ENCODE measurements around the gene E2F6. TPM values are rescaled to one million over a fixed set of nuclear protein-coding genes. Genes with fewer than 3 reads are reported as not detected.

E2F6 gene
- total and polyA plus RNA-seq, 9 of the 15 experiments (the other 6 are each of a cell fraction or from before 2014, with no cell fraction given) = 13.6 to 33.9 (median 26.1) TPM

GRCh38 chr2:11422901-11423435, 43.0 kb downstream of the E2F6 start:
- no peak for DNase-seq (ENCODE audit: extremely low read depth in 1 of 4, low spot score in 3 of 4)
- no peaks in the 10 kb centered on the region for H4K20me1 ChIP-seq (replicated peaks; ENCODE audit: control insufficient read depth, insufficient read depth, low read length)
- no peak overlapping the region for H3K9ac ChIP-seq (ENCODE audit: insufficient read depth in 1 of 2, low read depth in 2 of 2, low read length in 2 of 2)
- no peaks in the 10 kb centered on the region for H3K9me1 ChIP-seq (ENCODE audit: control insufficient read depth, insufficient read depth, low read length)
- ChIA-PET CTCF (ENCODE audit: low intra/inter-chr PET ratio) (no interaction called here), POLR2A (no interaction called here)
- H3K27me3 ChIP-seq (ENCODE audit: control insufficient read depth in 2 of 2, insufficient read depth in 2 of 2, low read length in 2 of 2) = no peaks in the 10 kb centered on the region
- H3K79me2 ChIP-seq (ENCODE audit: control insufficient read depth, insufficient read depth, low read length) = no peaks in the 10 kb centered on the region
- H3K4me3 ChIP-seq = no peak overlapping the region
- no peak overlapping the region for H3K27ac ChIP-seq (ENCODE audit: extremely low read depth, low read depth, low read length)
- H3K36me3 ChIP-seq (ENCODE audit: control insufficient read depth, insufficient read depth, low read length) = no peaks in the 10 kb centered on the region
- intact Hi-C loops (cut with micrococcal nuclease) (no loop called here), in situ Hi-C loops (cut with MboI) (loop anchor here (25.0 kb wide), 3 partner anchors 186 to 586 kb away; a partner anchor contains a TSS)
- no TSS peak for BruUV-seq (replicated peaks)
- WGBS (ENCODE audit: insufficient coverage, low coverage, missing lambda C conversion rate) = 70% methylated on average over 4 of the region's 4 CpGs
- FAIRE-seq = no peak
- ATAC-seq = no peak
- 0 out of 2 replicates have a peak, but pooled peaks cover 1% of the 10 kb centered on the region for H3K9me3 ChIP-seq (replicated peaks; ENCODE audit: control insufficient read depth, insufficient read depth, low read depth, low read length)
- no peaks in the 10 kb centered on the region for H3K4me1 ChIP-seq (replicated peaks in 1 of 2; ENCODE audit: control insufficient read depth in 2 of 2, insufficient read depth in 2 of 2, low read length in 2 of 2)
- no peak overlapping the region for H2AFZ ChIP-seq (ENCODE audit: low read depth, low read length)
- H3K4me2 ChIP-seq (ENCODE audit: insufficient read depth, low read length) = no peak overlapping the region
- TF ChIP-seq KLF6 (CRISPR knock-in tag; IDR thresholded peaks at IDR 0.05; ENCODE audit: borderline replicate concordance) (no peak), ASH1L (IDR thresholded peaks at IDR 0.05; ENCODE audit: borderline replicate concordance, low read depth, partially characterized antibody) (no peak), SP2 (IDR thresholded peaks at IDR 0.05; ENCODE audit: extremely low read depth, low read depth, low read length, poor library complexity, severe bottlenecking) (no peak), VEZF1 (CRISPR knock-in tag; IDR thresholded peaks at IDR 0.05) (no peak), ZNF23 (CRISPR knock-in tag; IDR thresholded peaks at IDR 0.05) (no peak), HDAC8 (tag; IDR thresholded peaks at IDR 0.05) (no peak), ZNF174 (CRISPR knock-in tag; IDR thresholded peaks at IDR 0.05) (no peak), ZNF354B (CRISPR knock-in tag; IDR thresholded peaks at IDR 0.05) (no peak), PML (IDR thresholded peaks at IDR 0.05; ENCODE audit: low read length) (no peak), XRCC5 (IDR thresholded peaks at IDR 0.05; ENCODE audit: low read depth, low read length) (no peak)
- TF ChIP-seq, protein P1, sequence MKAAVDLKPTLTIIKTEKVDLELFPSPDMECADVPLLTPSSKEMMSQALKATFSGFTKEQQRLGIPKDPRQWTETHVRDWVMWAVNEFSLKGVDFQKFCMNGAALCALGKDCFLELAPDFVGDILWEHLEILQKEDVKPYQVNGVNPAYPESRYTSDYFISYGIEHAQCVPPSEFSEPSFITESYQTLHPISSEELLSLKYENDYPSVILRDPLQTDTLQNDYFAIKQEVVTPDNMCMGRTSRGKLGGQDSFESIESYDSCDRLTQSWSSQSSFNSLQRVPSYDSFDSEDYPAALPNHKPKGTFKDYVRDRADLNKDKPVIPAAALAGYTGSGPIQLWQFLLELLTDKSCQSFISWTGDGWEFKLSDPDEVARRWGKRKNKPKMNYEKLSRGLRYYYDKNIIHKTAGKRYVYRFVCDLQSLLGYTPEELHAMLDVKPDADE (conservative IDR thresholded peaks at IDR 0.05; ENCODE audit: control insufficient read depth, low read depth, low read length) = no peak
- TF ChIP-seq, protein P2, sequence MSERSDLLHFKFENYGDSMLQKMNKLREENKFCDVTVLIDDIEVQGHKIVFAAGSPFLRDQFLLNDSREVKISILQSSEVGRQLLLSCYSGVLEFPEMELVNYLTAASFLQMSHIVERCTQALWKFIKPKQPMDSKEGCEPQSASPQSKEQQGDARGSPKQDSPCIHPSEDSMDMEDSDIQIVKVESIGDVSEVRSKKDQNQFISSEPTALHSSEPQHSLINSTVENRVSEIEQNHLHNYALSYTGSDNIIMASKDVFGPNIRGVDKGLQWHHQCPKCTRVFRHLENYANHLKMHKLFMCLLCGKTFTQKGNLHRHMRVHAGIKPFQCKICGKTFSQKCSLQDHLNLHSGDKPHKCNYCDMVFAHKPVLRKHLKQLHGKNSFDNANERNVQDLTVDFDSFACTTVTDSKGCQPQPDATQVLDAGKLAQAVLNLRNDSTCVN (CRISPR knock-in tag; IDR thresholded peaks at IDR 0.05) = no peak
- TF ChIP-seq, protein P3, sequence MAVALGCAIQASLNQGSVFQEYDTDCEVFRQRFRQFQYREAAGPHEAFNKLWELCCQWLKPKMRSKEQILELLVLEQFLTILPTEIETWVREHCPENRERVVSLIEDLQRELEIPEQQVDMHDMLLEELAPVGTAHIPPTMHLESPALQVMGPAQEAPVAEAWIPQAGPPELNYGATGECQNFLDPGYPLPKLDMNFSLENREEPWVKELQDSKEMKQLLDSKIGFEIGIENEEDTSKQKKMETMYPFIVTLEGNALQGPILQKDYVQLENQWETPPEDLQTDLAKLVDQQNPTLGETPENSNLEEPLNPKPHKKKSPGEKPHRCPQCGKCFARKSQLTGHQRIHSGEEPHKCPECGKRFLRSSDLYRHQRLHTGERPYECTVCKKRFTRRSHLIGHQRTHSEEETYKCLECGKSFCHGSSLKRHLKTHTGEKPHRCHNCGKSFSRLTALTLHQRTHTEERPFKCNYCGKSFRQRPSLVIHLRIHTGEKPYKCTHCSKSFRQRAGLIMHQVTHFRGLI (CRISPR knock-in tag; IDR thresholded peaks at IDR 0.05) = no peak

All from K562 (cell line).